ENCODE measurements around the gene BACH1. TPM values are rescaled to one million over a fixed set of nuclear protein-coding genes. Genes with fewer than 3 reads are reported as not detected.

The BACH1 gene
- total RNA-seq, 1 donor from 2014 or later: 93.8 TPM

DNA sequence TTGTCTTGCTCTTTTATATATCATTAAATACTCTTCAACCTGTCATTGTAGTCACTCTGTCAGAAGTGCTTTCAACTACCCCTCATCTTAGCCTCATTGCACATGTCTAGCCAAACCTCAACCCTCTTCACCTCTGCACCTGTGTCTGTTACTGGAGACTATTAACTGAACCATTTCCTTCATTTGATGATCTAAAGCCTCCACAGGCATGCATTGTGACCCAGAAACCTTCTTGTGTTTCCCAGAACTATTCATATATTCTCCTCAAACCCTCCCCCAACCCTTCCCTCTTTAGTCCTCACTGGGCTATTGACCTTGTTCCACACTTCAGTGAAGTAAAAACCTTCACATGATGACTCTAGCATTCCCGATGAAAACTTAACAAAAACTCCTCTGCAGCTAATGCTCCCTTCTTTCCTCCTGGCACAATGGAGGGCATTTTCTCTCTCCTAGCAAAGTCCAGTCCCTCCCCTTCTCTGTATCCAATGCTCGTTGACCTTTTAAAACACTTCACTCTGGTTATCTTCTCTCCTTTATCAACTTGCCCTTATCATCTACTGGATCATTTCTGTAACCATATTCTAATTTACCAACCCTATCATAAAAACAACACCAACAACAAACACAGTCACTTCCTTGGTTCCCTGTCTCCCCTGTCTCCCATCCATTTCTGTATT is 86.1 kb downstream of the BACH1 start:
- no peak for DNase-seq (ENCODE audit: extremely low spot score, unreplicated experiment)
- TF ChIP-seq CTCF (IDR thresholded peaks at IDR 0.05): no peak
- H3K36me3 Mint-ChIP-seq (ENCODE audit: unreplicated experiment): no peaks in the 10 kb centered on the region
- no peaks in the 10 kb centered on the region for H3K9me3 Mint-ChIP-seq (ENCODE audit: unreplicated experiment)
- peaks cover 21% of the 10 kb centered on the region for H3K4me1 Mint-ChIP-seq (ENCODE audit: unreplicated experiment)
- no peak overlapping the region for H3K4me3 Mint-ChIP-seq (ENCODE audit: unreplicated experiment)
- H3K27me3 Mint-ChIP-seq (ENCODE audit: unreplicated experiment): no peaks in the 10 kb centered on the region
- no peak overlapping the region for H3K27ac Mint-ChIP-seq (ENCODE audit: unreplicated experiment)

DNA sequence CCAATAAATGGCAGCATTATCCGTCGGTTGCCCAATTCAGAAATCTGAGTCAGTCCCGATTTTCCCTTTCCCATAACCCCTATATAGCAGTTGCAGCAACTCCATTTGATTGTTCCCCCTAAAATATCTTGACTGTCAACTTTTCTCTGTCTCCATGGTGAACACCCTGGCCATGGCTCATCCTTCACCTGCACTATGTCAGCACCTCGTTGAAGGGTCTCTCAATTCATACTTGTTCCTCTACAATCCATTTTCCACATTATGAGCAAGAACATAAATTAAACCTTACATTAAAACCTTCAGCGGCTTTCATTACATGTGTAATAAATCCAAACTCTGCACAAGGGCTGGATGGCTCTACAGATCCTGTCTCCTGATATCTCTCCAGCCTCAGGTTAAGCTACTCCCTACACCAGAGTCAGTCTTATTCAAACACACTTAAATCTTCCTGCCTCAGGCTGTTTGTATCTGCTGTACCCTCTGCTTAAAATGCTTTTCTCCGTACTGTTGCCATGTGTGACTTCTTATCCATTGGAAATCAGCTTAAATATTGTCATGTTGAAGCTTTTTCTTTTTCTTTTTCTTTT is 87.3 kb downstream of the BACH1 start:
- H3K4me1 Mint-ChIP-seq (ENCODE audit: unreplicated experiment): peaks cover 25% of the 10 kb centered on the region
- H3K9me3 Mint-ChIP-seq (ENCODE audit: unreplicated experiment): no peaks in the 10 kb centered on the region
- no peaks in the 10 kb centered on the region for H3K36me3 Mint-ChIP-seq (ENCODE audit: unreplicated experiment)
- no peaks in the 10 kb centered on the region for H3K27me3 Mint-ChIP-seq (ENCODE audit: unreplicated experiment)
- DNase-seq (ENCODE audit: extremely low spot score, unreplicated experiment): no peak
- no peak overlapping the region for H3K27ac Mint-ChIP-seq (ENCODE audit: unreplicated experiment)
- no peak for TF ChIP-seq CTCF (IDR thresholded peaks at IDR 0.05)
- H3K4me3 Mint-ChIP-seq (ENCODE audit: unreplicated experiment): no peak overlapping the region

DNA sequence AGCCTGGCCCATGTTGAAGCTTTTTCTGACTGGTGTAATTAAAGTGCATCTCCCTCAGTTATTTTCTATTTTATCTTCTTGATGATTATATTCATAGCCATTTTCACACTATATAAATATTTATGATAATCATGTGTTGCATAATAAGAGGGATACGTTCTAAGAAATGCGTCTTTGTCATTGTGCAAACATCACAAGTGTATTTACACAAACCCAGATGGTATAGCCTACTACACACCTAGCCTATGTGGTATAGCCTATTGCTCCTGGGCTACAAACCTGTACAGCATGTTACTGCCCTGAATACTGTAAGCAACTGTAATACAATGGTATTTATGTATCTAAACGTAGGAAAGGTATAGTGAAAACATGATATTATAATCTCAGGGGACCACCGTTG is 88.1 kb downstream of the BACH1 start:
- no peak for TF ChIP-seq CTCF (IDR thresholded peaks at IDR 0.05)
- Mint-ChIP-seq H3K27ac (ENCODE audit: unreplicated experiment) (no peak overlapping the region), H3K9me3 (ENCODE audit: unreplicated experiment) (no peaks in the 10 kb centered on the region), H3K36me3 (ENCODE audit: unreplicated experiment) (no peaks in the 10 kb centered on the region), H3K4me3 (ENCODE audit: unreplicated experiment) (no peak overlapping the region), H3K27me3 (ENCODE audit: unreplicated experiment) (no peaks in the 10 kb centered on the region), H3K4me1 (ENCODE audit: unreplicated experiment) (peaks cover 21% of the 10 kb centered on the region)
- DNase-seq (ENCODE audit: extremely low spot score, unreplicated experiment): no peak

DNA sequence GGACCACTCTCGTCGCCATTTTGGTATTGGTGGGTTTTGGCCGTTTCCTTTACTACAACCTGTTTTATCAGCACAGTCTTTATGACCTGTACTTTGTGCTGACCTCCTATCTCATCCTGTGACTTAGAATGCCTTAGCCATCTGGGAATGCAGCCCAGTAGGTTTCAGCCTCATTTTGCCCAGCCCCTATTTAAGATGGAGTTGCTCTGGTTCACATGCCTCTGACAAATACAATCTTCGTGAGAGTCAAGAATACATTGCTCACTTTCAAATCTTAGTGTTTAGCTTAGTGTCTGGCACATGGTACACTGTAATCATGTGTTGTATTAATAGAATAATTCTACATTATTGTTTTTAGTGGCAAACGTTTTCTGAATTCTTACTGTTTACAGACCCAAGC is 88.9 kb downstream of the BACH1 start:
- DNase-seq (ENCODE audit: extremely low spot score, unreplicated experiment): no peak
- Mint-ChIP-seq H3K36me3 (ENCODE audit: unreplicated experiment) (peaks cover 2% of the 10 kb centered on the region), H3K9me3 (ENCODE audit: unreplicated experiment) (no peaks in the 10 kb centered on the region), H3K4me3 (ENCODE audit: unreplicated experiment) (no peak overlapping the region), H3K4me1 (ENCODE audit: unreplicated experiment) (peaks cover 16% of the 10 kb centered on the region), H3K27ac (ENCODE audit: unreplicated experiment) (no peak overlapping the region), H3K27me3 (ENCODE audit: unreplicated experiment) (no peaks in the 10 kb centered on the region)
- TF ChIP-seq CTCF (IDR thresholded peaks at IDR 0.05): no peak

- Mint-ChIP-seq H3K27ac (ENCODE audit: unreplicated experiment) (no peak overlapping the region), H3K4me1 (ENCODE audit: unreplicated experiment) (peaks cover 10% of the 10 kb centered on the region), H3K36me3 (ENCODE audit: unreplicated experiment) (peaks cover 11% of the 10 kb centered on the region), H3K4me3 (ENCODE audit: unreplicated experiment) (no peak overlapping the region), H3K27me3 (ENCODE audit: unreplicated experiment) (no peaks in the 10 kb centered on the region), H3K9me3 (ENCODE audit: unreplicated experiment) (peaks cover 8% of the 10 kb centered on the region)
- DNase-seq (ENCODE audit: extremely low spot score, unreplicated experiment): no peak
- TF ChIP-seq CTCF (IDR thresholded peaks at IDR 0.05): no peak
Observed at GRCh38 chr21:29389136-29389535, 90.4 kb downstream of the BACH1 start.

Measured in osteocyte (in vitro differentiated cells).